Ishikawa (cell line): ENCODE measurements around the gene GLE1.

ENCODE experiments used
- CEBPB ChIP-seq: IDR thresholded peaks from 2 replicates; pipeline ENCODE4 v1.6.1; 2012
- CREB1 ChIP-seq: IDR thresholded peaks from 2 replicates; pipeline ENCODE4 v1.6.1; 2012; ENCODE audit warnings: low read depth
- EP300 ChIP-seq: IDR thresholded peaks from 2 replicates; pipeline ENCODE4 v1.6.1; 2012; ENCODE audit warnings: borderline replicate concordance
- FOXM1 ChIP-seq: IDR thresholded peaks from 2 replicates; pipeline ENCODE4 v1.6.1; 2012; ENCODE audit warnings: low read depth, borderline replicate concordance
- NFIC ChIP-seq: IDR thresholded peaks from 2 replicates; pipeline ENCODE4 v1.6.1; 2012
- RAD21 ChIP-seq: IDR thresholded peaks from 2 replicates; pipeline ENCODE4 v1.6.1; 2012; ENCODE audit warnings: low read depth
- TAF1 ChIP-seq: IDR thresholded peaks from 2 replicates; pipeline ENCODE4 v1.6.1; 2012; ENCODE audit warnings: low read depth, mild to moderate bottlenecking
- TCF12 ChIP-seq: IDR thresholded peaks from 2 replicates; pipeline ENCODE4 v1.6.1; 2012; ENCODE audit warnings: low read depth
- USF1 ChIP-seq: IDR thresholded peaks from 2 replicates; pipeline ENCODE4 v1.6.1; 2012
- YY1 ChIP-seq: IDR thresholded peaks from 2 replicates; pipeline ENCODE4 v1.6.1; 2012; ENCODE audit warnings: low read depth
- TF ChIP-seq, protein P1 (sequence below): IDR thresholded peaks from 2 replicates; pipeline ENCODE4 v1.6.1; 2012; ENCODE audit warnings: low read depth, mild to moderate bottlenecking
- TF ChIP-seq, protein P2 (sequence below): IDR thresholded peaks from 2 replicates; pipeline ENCODE4 v1.6.1; 2012

GRCh38 chr9:128588581-128589233 is 84.2 kb downstream of the GLE1 start:
- TF ChIP-seq, protein P1, sequence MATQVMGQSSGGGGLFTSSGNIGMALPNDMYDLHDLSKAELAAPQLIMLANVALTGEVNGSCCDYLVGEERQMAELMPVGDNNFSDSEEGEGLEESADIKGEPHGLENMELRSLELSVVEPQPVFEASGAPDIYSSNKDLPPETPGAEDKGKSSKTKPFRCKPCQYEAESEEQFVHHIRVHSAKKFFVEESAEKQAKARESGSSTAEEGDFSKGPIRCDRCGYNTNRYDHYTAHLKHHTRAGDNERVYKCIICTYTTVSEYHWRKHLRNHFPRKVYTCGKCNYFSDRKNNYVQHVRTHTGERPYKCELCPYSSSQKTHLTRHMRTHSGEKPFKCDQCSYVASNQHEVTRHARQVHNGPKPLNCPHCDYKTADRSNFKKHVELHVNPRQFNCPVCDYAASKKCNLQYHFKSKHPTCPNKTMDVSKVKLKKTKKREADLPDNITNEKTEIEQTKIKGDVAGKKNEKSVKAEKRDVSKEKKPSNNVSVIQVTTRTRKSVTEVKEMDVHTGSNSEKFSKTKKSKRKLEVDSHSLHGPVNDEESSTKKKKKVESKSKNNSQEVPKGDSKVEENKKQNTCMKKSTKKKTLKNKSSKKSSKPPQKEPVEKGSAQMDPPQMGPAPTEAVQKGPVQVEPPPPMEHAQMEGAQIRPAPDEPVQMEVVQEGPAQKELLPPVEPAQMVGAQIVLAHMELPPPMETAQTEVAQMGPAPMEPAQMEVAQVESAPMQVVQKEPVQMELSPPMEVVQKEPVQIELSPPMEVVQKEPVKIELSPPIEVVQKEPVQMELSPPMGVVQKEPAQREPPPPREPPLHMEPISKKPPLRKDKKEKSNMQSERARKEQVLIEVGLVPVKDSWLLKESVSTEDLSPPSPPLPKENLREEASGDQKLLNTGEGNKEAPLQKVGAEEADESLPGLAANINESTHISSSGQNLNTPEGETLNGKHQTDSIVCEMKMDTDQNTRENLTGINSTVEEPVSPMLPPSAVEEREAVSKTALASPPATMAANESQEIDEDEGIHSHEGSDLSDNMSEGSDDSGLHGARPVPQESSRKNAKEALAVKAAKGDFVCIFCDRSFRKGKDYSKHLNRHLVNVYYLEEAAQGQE: no peak
- TF ChIP-seq EP300 (no peak), FOXM1 (no peak), NFIC (no peak), RAD21 (no peak), USF1 (no peak), CREB1 (no peak), YY1 (no peak), CEBPB (no peak), TCF12 (no peak), TAF1 (no peak)
- TF ChIP-seq, protein P2, sequence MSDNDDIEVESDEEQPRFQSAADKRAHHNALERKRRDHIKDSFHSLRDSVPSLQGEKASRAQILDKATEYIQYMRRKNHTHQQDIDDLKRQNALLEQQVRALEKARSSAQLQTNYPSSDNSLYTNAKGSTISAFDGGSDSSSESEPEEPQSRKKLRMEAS: no peak
